ENCODE data around the gene SASH3.
"Not testable (repeated sequence)": the region's sequence is repeated elsewhere in the genome, so short reads cannot be mapped to it uniquely, and the experiment has no call there.

Gene SASH3

DNA sequence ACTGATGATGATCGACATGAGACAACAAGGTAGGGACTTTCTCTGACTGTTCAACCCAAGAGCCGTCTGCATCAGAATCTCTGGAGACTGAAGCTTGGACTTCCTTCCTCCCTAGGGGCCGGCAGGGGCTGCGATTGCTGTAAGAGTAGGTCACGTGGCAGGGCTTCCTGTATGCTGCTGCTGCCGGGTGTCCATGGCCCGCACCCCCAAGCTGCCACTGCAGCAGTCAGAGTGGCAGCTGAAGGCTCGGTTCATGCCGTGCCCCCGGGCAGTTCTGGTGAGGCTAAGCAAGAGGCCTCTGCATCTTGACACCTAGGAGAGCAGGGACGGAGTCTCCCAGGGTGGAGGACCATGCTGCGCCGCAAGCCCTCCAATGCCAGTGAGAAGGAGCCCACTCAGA is at the start of gene SASH3:
Gene SASH3, plus strand, starts transcription at position 203 of the 400 bp plus-strand sequence. Its CDS starts 149 bp downstream, at position 352.
- no peak within 1 kb of the TSS for H3K4me3 ChIP-seq (ENCODE audit: low read depth, low read length)

DNA sequence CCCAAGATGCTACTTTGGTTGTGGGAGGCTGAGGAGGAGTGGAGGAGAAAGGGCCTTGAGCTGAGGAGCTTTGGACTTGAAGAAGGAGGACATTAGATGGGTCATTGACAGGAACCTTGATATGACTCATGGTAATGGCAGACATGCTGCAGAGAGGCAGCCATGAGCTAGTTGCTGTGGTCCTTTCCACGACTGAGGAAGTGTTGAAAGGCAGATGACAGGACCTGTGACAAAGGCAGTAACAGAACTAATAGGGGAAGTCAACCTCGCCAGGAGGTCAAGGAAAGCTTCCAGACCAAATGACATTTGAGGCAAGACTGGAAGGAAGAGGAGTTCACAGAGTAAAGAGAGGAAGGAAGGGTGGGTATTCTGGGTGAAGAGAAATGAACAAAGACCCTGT is 48.5 kb upstream of the SASH3 start:
- no peak overlapping the region for H3K4me3 ChIP-seq (ENCODE audit: low read depth, low read length)

- no peak overlapping the region for H3K4me3 ChIP-seq (ENCODE audit: low read depth, low read length)
These were observed 46.9 kb upstream of the SASH3 start for GRCh38 chrX:129732857-129733256.

DNA sequence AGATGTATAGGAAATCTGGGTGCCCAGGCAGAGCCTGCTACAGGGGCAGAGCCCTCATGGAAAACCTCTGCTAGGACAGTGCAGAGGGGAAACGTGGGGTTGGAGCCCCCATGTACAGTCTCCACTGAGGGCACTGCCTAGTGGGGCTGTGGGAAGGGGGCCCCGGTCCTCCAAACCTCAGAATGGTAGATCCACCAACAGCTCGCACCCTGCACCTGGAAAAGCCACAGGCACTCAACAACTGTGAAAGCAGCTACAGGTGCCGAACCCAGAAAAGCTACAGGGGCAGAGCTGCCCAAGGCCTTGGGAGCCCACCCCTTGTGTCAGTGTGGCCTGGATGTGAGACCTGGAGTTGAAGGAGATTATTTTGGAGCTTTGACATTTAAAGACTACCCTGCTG is 46.4 kb upstream of the SASH3 start:
- no peak overlapping the region for H3K4me3 ChIP-seq (ENCODE audit: low read depth, low read length)

DNA sequence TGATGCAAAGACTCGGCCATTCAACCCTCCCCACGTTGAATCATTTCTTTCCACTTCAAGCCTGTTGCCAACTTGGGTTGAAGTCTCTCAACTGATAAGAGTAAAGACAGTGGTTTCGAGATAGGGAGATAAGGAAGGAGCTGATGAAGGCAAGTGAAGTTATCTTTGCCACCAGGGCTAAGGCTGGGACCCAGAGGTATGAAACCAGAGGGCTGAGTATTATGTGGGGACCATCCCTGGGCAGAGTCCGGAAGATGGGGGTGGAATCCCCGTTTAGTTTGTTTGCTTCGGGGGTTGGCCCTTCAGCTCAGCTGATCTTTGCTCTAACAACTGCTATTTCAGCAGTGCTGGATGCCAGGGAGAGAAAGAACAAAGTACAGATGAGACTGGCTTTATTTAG is 43.3 kb upstream of the SASH3 start:
- H3K4me3 ChIP-seq (ENCODE audit: low read depth, low read length) = no peak overlapping the region

DNA sequence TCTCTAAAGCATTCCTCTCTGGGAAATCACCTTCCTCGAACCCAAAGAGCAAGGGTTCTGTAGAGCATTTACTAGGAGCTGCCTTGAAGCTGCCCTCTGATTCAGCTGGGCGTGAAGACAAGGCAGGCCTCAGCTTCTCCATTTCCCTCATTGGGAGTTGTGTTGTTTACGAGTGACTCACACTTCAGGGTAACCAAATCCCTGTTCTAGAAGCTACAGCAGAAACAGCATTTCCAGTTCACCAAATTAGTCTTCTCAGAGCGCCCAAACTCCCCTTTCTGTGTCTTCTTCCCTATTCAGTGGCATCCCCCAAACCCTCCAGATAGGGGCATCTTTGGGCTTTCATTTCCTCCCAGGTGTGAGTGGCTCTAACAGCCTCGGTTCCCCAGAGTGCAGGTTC is 41.8 kb upstream of the SASH3 start:
- H3K4me3 ChIP-seq (ENCODE audit: low read depth, low read length) = no peak overlapping the region

- H3K4me3 ChIP-seq (ENCODE audit: low read depth, low read length) = no peak within 1 kb of the TSS
These were observed 41.1 kb upstream of the SASH3 start, which contains the start of gene XPNPEP2 for GRCh38 chrX:129738466-129739308. XPNPEP2 (plus strand) TSS chrX:129738979; CDS start chrX:129739214, 235 bp downstream.

DNA sequence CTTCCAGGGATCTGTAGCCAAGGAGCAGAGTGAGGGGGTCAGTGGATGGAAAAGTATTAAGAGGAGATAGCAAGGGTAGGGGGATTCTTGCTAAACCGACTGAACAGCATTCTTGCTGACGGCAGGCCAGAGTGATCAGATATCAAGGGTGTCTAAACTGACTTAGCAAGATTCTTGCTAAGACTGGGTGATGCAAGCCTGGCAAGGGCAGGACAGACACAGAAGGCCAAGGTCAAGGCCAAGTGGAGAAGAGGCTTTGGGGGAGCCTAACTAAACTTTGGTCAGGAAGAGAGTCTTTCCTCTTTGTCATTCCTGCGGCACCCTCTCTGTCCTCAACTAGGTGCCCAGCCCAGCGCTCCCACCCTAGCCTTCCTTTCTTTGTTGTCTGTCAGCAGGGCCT is 40.2 kb upstream of the SASH3 start:
- H3K4me3 ChIP-seq (ENCODE audit: low read depth, low read length) = no peak overlapping the region

DNA sequence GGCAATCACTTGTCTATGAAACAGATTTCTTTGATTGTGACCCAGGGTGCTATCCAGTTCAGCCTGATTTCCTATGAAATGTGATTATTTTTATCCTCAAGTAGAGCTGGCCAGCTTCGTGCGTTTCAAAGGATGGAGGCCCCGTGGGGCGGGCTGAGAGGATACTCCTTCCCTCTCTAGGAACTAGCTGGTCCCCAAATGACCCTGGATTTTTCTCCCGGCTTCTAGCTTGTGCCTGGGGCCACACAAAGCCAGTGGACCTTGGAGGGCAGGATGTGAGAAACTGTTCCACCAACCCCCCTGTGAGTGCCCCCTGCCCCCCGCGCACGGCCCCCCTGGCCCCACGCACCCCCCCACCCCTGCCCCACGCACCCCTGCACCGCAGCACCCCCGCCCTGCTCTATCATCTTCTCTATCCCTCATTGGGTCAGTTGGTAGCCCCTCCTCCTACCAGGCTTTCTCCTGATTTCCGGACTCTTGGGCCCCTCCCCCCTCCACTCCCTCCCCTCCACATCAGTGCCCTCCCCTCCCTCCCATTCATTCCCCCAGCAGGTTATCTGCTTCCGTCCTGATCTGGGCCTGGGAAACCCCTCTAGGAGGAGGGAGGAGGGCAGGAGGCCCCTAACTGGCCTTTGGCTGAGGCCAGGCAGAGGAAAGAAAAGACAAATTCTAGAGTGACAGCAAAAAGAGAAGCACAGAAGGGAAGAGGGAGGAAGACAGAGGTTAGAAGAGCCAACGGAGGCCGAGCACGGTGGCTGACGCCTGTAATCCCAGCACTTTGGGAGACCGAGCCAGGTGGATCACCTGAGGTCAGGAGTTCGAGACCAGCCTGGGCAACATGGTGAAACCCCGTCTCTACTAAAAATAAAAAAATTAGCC is 37.6 kb upstream of the SASH3 start:
- no peak overlapping the region for H3K4me3 ChIP-seq (ENCODE audit: low read depth, low read length)

DNA sequence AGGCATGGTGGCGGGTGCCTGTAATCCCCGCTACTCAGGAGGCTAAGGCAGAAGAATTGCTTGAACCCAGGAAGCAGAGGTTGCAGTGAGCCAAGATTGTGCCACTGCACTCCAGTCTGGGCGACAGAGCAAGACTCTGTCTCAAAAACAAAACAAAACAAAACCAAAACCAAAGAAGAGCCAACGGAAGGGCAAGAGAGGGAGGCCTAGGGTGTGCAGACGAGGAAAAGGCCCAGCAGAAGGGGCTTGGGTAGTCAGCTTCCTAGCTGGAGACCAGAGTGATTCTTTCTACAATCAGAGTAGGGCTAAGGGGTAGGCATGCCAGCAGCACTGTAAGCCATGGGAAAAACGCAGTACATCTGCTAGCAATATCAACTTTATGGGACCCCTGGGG is 37.0 kb upstream of the SASH3 start:
- not testable (repeated sequence) for H3K4me3 ChIP-seq (ENCODE audit: low read depth, low read length)

GRCh38 chrX:129743821-129744220 is 35.9 kb upstream of the SASH3 start:
- no peak overlapping the region for H3K4me3 ChIP-seq (ENCODE audit: low read depth, low read length)

- H3K4me3 ChIP-seq (ENCODE audit: low read depth, low read length) = no peak overlapping the region
These were observed 34.9 kb upstream of the SASH3 start for GRCh38 chrX:129744861-129745321.

DNA sequence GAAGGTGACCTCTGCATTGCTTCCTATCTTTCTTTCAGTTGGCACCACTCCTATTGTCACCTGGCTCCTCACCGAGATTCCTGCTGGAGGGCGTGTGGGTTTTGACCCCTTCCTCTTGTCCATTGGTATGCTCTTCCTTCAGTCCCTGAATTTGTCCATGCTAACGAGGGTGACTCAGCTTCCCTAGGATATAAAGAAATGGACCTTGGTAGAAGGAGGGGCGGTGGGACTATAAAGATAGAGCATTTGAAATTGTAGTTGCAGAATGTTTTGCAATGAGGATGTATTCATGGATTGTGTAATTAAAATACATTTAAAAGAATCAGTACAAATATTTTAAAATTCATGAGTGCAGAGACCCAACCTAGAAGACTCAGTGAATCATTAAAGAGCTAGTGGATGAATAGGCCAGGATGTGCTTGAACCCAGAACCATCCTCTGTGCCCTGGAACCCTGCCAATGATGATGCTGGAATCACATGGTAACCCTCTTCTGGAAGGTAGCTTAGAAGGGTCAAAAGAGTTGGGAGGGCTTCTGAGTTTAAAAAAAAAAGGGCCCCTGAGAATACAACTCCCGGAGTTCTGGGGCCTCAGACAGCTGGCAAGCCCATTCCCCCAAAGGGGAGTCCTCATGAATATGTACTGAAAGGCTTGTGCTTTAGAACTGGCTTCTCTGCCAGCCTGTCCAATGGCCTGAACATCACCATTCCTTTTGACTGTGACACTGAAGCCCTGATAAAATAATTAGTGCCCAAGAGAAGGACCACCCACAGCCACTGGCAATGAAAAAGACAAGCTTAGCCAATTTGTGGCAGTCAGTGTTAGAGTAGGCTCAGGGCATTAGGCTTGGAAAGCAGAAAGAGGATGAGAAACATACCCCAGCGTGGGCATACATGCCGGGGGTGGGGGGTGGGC is 32.9 kb upstream of the SASH3 start:
- no peak overlapping the region for H3K4me3 ChIP-seq (ENCODE audit: low read depth, low read length)

GRCh38 chrX:129747533-129747932 is 32.2 kb upstream of the SASH3 start:
- H3K4me3 ChIP-seq (ENCODE audit: low read depth, low read length) = no peak overlapping the region

- no peak overlapping the region for H3K4me3 ChIP-seq (ENCODE audit: low read depth, low read length)
These were observed 31.4 kb upstream of the SASH3 start for GRCh38 chrX:129748305-129748704.

DNA sequence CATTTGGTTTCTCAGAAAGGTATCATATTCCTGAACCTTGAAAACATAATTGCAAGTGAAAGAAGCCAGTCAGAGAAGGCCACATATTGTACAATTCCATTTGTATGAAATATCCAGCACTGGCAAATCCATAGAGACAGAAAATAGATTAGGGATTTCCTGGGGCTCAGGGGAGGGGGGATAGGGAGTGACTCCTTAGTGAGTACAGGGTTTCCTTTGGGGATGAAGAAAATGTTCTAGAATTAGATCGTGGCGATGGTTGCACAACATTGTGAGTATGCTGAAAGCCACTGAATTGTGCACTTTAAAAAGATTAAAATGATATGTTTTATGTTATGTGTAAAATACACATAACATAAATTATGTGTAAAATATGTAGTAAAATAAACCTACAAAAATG is 30.7 kb upstream of the SASH3 start:
- no peak overlapping the region for H3K4me3 ChIP-seq (ENCODE audit: low read depth, low read length)

GRCh38 chrX:129750971-129751370 is 28.8 kb upstream of the SASH3 start:
- H3K4me3 ChIP-seq (ENCODE audit: low read depth, low read length) = no peak overlapping the region

GRCh38 chrX:129754056-129755024 is 25.4 kb upstream of the SASH3 start:
- H3K4me3 ChIP-seq (ENCODE audit: low read depth, low read length) = no peak overlapping the region

GRCh38 chrX:129755779-129756650 is 23.7 kb upstream of the SASH3 start:
- no peak overlapping the region for H3K4me3 ChIP-seq (ENCODE audit: low read depth, low read length)
